ENCODE results near the gene SELENOH. TPM values are rescaled to one million over a fixed set of nuclear protein-coding genes. Genes with fewer than 3 reads are reported as not detected.

The SELENOH gene
- polyA plus RNA-seq, 2 of the 4 experiments (the other 2 are of a cell fraction): 96.3 to 115 TPM

DNA sequence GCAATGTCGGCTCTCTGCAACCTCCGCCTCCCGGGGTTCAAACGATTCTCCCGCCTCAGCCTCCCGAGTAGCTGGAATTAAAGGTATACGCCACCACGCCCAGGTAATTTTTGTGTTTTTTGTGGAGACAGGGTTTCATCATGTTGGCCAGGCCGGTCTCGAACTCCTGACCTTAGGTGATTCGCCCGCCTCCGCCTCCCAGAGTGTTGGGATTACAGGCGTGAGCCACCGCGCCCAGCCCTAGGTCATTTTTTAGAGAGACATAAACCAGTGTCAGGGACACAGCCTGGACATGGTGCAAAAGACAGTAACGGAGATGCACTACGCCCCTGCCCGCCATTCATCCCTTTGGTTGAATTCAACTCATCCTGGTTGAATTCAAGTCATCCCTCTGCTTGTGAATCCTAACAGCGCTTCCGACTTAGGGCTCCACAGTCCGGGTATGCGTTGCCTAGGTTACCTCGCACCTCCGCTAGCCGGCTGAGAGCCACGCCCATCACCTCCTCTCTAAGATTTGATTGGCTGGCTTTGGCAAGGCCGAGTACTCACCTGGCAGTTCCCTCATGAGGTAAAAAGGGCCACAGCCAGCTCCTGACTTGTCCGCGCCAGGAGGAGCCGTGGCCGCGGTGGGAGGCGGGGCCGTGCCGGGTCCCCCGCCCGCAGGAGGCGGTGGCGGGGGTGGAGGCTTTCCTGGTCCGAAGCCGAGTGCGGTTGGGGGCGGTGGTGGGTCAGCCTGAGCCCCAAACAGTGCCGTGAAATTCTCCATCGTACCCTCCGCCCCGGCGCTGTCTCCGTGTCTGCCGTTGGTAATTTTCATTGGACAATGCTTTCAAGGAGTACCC, 29.7 kb upstream of the SELENOH start, which contains the start of gene MED19:
Gene MED19, minus strand, starts transcription at position 802 of the 842 bp plus-strand sequence. Its CDS starts 36 bp downstream, at position 766.
- ATAC-seq (peak; percentile 77 to 81), DNase-seq (ENCODE audit: low read depth in 1 of 2, low spot score in 1 of 2) (peak; percentile 75 to 89), FAIRE-seq (peak; percentile 46)
- ChIA-PET CTCF (interaction anchor here (1.0 to 5.4 kb wide), 4 partner anchors 12 to 144 kb away, joined by 3 to 19 read pairs (median 4); partner anchors contain the start of gene UBE2L6), POLR2A (interaction anchor here (0.6 to 1.4 kb wide), 16 partner anchors 10 to 805 kb away, joined by 3 to 23 read pairs (median 5); partner anchors contain the start of genes BTBD18, CTNND1, SELENOH and ZDHHC5)
- Histone ChIP-seq H3K4me2 (peak within 1 kb of the TSS; percentile 93), H3K9me3 (no peaks in the 10 kb centered on the region), H3K4me1 (peaks cover 32% of the 10 kb centered on the region), H3K4me3 (peak within 1 kb of the TSS; percentile 95), H3K27ac (peak within 1 kb of the TSS; percentile 92 to 96)
- WGBS (ENCODE audit: missing lambda C conversion rate): under 1% methylated on average over 33 of the region's 51 CpGs
- TF ChIP-seq ZC3H11A (IDR thresholded peaks at IDR 0.05) (no peak), FOXS1 (CRISPR knock-in tag; IDR thresholded peaks at IDR 0.05) (no peak), RAD21 (conservative IDR thresholded peaks at IDR 0.05 in 1 of 2, IDR thresholded peaks at IDR 0.05 in 1 of 2) (no peak), FOSL2 (IDR thresholded peaks at IDR 0.05) (no peak), FOSL2 (CRISPR knock-in tag; IDR thresholded peaks at IDR 0.05) (no peak), NR3C1 (IDR thresholded peaks at IDR 0.05) (no peak), KDM1A (IDR thresholded peaks at IDR 0.05; ENCODE audit: low read depth) (no peak), CBX2 (IDR thresholded peaks at IDR 0.05; ENCODE audit: borderline replicate concordance, low read depth) (no peak), ZNF302 (CRISPR knock-in tag; IDR thresholded peaks at IDR 0.05) (no peak), POLR2AphosphoS2 (conservative IDR thresholded peaks at IDR 0.05; ENCODE audit: low read length) (no peak), RARB (CRISPR knock-in tag; IDR thresholded peaks at IDR 0.05) (no peak), NFE2L2 (conservative IDR thresholded peaks at IDR 0.05; ENCODE audit: low read length) (no peak), EHF (CRISPR knock-in tag; IDR thresholded peaks at IDR 0.05) (no peak), MYC (IDR thresholded peaks at IDR 0.05; ENCODE audit: borderline replicate concordance, low read length) (no peak), MAFK (IDR thresholded peaks at IDR 0.05; ENCODE audit: partially characterized antibody) (no peak), KDM5A (IDR thresholded peaks at IDR 0.05) (no peak), PHF8 (IDR thresholded peaks at IDR 0.05; ENCODE audit: borderline replicate concordance, low read depth) (peak; percentile 61), HOXB13 (CRISPR knock-in tag; IDR thresholded peaks at IDR 0.05; ENCODE audit: low read depth) (no peak), TFCP2L1 (CRISPR knock-in tag; IDR thresholded peaks at IDR 0.05) (no peak), JUN (IDR thresholded peaks at IDR 0.05) (peak; percentile 23 to 68; a peak in 2 of 5 replicates), POLR2A (IDR thresholded peaks at IDR 0.05; ENCODE audit: low read length) (peak; percentile 57), CHD4 (IDR thresholded peaks at IDR 0.05; ENCODE audit: borderline replicate concordance) (no peak), RFX5 (IDR thresholded peaks at IDR 0.05) (peak; percentile 37; the same call in 1 of the 2 replicates), HEYL (CRISPR knock-in tag; IDR thresholded peaks at IDR 0.05) (no peak), RCOR1 (IDR thresholded peaks at IDR 0.05; ENCODE audit: low read depth, low read length) (no peak), CBX8 (IDR thresholded peaks at IDR 0.05) (no peak), BHLHE40 (IDR thresholded peaks at IDR 0.05; ENCODE audit: low read depth, low read length) (no peak), MAZ (IDR thresholded peaks at IDR 0.05; ENCODE audit: borderline replicate concordance, low read depth, low read length) (no peak), RNF2 (IDR thresholded peaks at IDR 0.05; ENCODE audit: borderline replicate concordance, low read depth) (no peak), SMC3 (IDR thresholded peaks at IDR 0.05) (no peak)
- TF ChIP-seq, protein P1, sequence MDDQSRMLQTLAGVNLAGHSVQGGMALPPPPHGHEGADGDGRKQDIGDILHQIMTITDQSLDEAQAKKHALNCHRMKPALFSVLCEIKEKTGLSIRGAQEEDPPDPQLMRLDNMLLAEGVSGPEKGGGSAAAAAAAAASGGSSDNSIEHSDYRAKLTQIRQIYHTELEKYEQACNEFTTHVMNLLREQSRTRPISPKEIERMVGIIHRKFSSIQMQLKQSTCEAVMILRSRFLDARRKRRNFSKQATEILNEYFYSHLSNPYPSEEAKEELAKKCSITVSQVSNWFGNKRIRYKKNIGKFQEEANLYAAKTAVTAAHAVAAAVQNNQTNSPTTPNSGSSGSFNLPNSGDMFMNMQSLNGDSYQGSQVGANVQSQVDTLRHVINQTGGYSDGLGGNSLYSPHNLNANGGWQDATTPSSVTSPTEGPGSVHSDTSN (IDR thresholded peaks at IDR 0.05): no peak
- TF ChIP-seq, protein P2, sequence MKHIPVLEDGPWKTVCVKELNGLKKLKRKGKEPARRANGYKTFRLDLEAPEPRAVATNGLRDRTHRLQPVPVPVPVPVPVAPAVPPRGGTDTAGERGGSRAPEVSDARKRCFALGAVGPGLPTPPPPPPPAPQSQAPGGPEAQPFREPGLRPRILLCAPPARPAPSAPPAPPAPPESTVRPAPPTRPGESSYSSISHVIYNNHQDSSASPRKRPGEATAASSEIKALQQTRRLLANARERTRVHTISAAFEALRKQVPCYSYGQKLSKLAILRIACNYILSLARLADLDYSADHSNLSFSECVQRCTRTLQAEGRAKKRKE (CRISPR knock-in tag; IDR thresholded peaks at IDR 0.05; ENCODE audit: low read depth): no peak
- TF ChIP-seq, protein P3, sequence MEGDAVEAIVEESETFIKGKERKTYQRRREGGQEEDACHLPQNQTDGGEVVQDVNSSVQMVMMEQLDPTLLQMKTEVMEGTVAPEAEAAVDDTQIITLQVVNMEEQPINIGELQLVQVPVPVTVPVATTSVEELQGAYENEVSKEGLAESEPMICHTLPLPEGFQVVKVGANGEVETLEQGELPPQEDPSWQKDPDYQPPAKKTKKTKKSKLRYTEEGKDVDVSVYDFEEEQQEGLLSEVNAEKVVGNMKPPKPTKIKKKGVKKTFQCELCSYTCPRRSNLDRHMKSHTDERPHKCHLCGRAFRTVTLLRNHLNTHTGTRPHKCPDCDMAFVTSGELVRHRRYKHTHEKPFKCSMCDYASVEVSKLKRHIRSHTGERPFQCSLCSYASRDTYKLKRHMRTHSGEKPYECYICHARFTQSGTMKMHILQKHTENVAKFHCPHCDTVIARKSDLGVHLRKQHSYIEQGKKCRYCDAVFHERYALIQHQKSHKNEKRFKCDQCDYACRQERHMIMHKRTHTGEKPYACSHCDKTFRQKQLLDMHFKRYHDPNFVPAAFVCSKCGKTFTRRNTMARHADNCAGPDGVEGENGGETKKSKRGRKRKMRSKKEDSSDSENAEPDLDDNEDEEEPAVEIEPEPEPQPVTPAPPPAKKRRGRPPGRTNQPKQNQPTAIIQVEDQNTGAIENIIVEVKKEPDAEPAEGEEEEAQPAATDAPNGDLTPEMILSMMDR (IDR thresholded peaks at IDR 0.05): no peak
- TF ChIP-seq, protein P4, sequence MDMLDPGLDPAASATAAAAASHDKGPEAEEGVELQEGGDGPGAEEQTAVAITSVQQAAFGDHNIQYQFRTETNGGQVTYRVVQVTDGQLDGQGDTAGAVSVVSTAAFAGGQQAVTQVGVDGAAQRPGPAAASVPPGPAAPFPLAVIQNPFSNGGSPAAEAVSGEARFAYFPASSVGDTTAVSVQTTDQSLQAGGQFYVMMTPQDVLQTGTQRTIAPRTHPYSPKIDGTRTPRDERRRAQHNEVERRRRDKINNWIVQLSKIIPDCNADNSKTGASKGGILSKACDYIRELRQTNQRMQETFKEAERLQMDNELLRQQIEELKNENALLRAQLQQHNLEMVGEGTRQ (IDR thresholded peaks at IDR 0.05): no peak
- TF ChIP-seq, protein P5, sequence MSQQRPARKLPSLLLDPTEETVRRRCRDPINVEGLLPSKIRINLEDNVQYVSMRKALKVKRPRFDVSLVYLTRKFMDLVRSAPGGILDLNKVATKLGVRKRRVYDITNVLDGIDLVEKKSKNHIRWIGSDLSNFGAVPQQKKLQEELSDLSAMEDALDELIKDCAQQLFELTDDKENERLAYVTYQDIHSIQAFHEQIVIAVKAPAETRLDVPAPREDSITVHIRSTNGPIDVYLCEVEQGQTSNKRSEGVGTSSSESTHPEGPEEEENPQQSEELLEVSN (IDR thresholded peaks at IDR 0.05; ENCODE audit: borderline replicate concordance, low read depth): peak; percentile 22; the same call in 1 of the 2 replicates

Measured in A549 (cell line).